ENCODE results near the gene MCTP1.

Gene MCTP1

DNA sequence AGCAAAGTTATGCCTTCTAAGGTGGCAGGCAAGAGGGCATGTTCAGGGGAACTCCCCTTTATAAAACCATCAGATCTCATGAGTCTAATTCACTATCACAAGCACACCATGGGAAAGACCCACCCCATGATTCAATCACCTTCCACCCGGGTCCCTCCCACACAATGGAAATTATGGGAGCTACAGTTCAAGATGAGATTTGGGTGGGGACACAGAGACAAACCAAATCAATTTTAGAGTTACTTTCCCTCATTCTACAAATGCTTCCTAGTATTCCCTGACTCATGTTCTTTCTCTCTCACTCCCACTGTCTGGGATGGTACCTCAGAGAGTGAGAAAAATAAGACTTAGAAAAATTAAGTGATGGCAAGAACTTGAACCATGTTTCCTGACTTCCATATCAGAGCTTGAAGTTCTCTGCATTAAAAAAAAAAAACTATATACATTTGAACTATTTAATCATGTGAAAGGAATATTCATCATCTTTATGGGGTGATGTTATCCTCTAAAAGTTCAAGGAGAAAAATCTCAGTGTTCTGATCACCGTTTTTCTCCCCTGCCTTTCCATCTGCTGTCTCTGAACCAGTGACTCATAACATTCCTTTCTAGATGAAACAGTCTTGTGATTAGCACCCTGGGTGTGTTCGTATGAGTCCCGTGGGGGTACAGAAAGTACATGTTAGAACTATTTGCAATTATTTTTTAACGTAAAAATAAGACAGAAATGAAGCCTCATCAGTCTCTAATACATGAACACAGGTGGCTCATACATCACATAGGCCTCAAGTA, 383.5 kb downstream of the MCTP1 start:
- DNase-seq (no peak), ATAC-seq (replicated peaks) (peak in 1 of 2 donors; percentile 55)
- no peaks in the 10 kb centered on the region for H3K36me3 Mint-ChIP-seq
- no peaks in the 10 kb centered on the region for H3K9me3 Mint-ChIP-seq
- H3K27me3 Mint-ChIP-seq, result no peaks in the 10 kb centered on the region
- H3K4me3 Mint-ChIP-seq, result no peak overlapping the region
- H3K27ac Mint-ChIP-seq, result no peak overlapping the region
- H3K4me1 Mint-ChIP-seq, result no peaks in the 10 kb centered on the region

- Mint-ChIP-seq H3K4me3 (no peak overlapping the region), H3K27ac (no peak overlapping the region), H3K36me3 (no peaks in the 10 kb centered on the region), H3K4me1 (no peaks in the 10 kb centered on the region), H3K9me3 (no peaks in the 10 kb centered on the region), H3K27me3 (no peaks in the 10 kb centered on the region)
- DNase-seq (no peak), ATAC-seq (replicated peaks) (no peak)
Measured at GRCh38 chr5:94900006-94900505, 384.8 kb downstream of the MCTP1 start.

GRCh38 chr5:94893412-94894135, 391.3 kb downstream of the MCTP1 start:
- Mint-ChIP-seq H3K27ac (no peak overlapping the region), H3K36me3 (no peaks in the 10 kb centered on the region), H3K4me1 (no peaks in the 10 kb centered on the region), H3K9me3 (no peaks in the 10 kb centered on the region), H3K4me3 (no peak overlapping the region), H3K27me3 (no peaks in the 10 kb centered on the region)
- DNase-seq (no peak), ATAC-seq (replicated peaks) (no peak)

GRCh38 chr5:94891972-94892371, 392.9 kb downstream of the MCTP1 start:
- no peaks in the 10 kb centered on the region for H3K9me3 Mint-ChIP-seq
- no peaks in the 10 kb centered on the region for H3K4me1 Mint-ChIP-seq
- ATAC-seq (replicated peaks), result no peak
- H3K27me3 Mint-ChIP-seq, result no peaks in the 10 kb centered on the region
- no peak for DNase-seq
- no peak overlapping the region for H3K27ac Mint-ChIP-seq
- no peak overlapping the region for H3K4me3 Mint-ChIP-seq
- H3K36me3 Mint-ChIP-seq, result no peaks in the 10 kb centered on the region

GRCh38 chr5:94891565-94891964, 393.3 kb downstream of the MCTP1 start:
- Mint-ChIP-seq H3K4me3 (no peak overlapping the region), H3K9me3 (no peaks in the 10 kb centered on the region)
- ATAC-seq (replicated peaks), result no peak

DNA sequence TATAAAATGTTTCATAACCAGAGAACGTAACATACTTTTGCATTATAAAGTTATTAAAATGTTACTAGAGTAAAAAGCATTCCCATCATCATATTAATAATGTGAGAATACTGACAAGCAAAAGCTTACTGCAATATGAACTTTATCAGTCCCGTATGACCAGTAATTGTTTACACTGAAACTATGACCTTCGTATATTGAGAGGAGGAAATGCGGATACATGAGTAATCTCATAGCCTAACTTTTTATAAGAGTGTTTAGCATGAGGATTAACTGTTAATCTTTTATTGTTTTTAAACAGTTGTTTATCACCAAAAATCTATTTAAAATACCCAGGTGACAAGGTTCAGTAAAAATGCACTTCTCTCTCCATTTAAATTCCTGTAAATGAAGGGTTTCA, 394.0 kb downstream of the MCTP1 start:
- no peak overlapping the region for H3K27ac Mint-ChIP-seq

More at GRCh38 chr5:94891565-94891964, 393.3 kb downstream of the MCTP1 start:
- Mint-ChIP-seq H3K36me3 (no peaks in the 10 kb centered on the region), H3K27ac (no peak overlapping the region), H3K27me3 (no peaks in the 10 kb centered on the region), H3K4me1 (no peaks in the 10 kb centered on the region)
- DNase-seq, result no peak

DNA sequence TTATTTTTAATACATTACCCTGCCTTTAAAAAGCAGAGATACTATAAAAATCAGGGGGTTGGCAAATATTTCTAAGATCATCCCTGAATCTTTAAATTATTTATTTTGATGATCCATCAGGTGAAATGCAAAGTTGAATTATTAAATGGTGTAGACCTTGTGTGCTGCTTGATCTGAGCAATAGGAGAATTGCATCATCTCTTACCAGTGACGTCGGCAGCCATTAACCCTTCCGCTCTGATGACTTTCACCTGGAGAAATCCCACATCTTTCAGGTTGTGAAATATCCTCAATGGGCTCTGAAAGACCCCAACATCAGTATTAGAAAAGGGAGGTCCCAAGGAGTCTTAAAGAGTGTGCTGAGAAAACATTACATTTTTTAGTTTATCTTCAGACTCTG, 396.2 kb downstream of the MCTP1 start:
- Mint-ChIP-seq H3K27ac (no peak overlapping the region), H3K27me3 (no peaks in the 10 kb centered on the region), H3K9me3 (no peaks in the 10 kb centered on the region), H3K4me1 (peaks cover 0 to 5% of the 10 kb centered on the region in 2 donors), H3K4me3 (no peak overlapping the region), H3K36me3 (no peaks in the 10 kb centered on the region)
- DNase-seq, result no peak
- no peak for ATAC-seq (replicated peaks)

More for the DNA sequence above, 394.0 kb downstream of the MCTP1 start:
- ATAC-seq (replicated peaks), result no peak
- H3K4me1 Mint-ChIP-seq, result no peaks in the 10 kb centered on the region
- no peaks in the 10 kb centered on the region for H3K36me3 Mint-ChIP-seq
- no peaks in the 10 kb centered on the region for H3K9me3 Mint-ChIP-seq
- no peak for DNase-seq
- no peak overlapping the region for H3K4me3 Mint-ChIP-seq
- no peaks in the 10 kb centered on the region for H3K27me3 Mint-ChIP-seq

GRCh38 chr5:94885931-94886330, 399.0 kb downstream of the MCTP1 start:
- Mint-ChIP-seq H3K4me1 (peaks cover 0 to 5% of the 10 kb centered on the region in 2 donors), H3K4me3 (no peak overlapping the region), H3K36me3 (no peaks in the 10 kb centered on the region), H3K9me3 (no peaks in the 10 kb centered on the region), H3K27me3 (no peaks in the 10 kb centered on the region), H3K27ac (no peak overlapping the region)
- no peak for ATAC-seq (replicated peaks)
- DNase-seq, result no peak

- Mint-ChIP-seq H3K27ac (no peak overlapping the region), H3K27me3 (no peaks in the 10 kb centered on the region), H3K36me3 (no peaks in the 10 kb centered on the region), H3K4me3 (no peak overlapping the region), H3K4me1 (peaks cover 0 to 5% of the 10 kb centered on the region in 2 donors), H3K9me3 (no peaks in the 10 kb centered on the region)
- ATAC-seq (replicated peaks), result no peak
- DNase-seq, result no peak
Measured at GRCh38 chr5:94884311-94884710, 400.6 kb downstream of the MCTP1 start.

GRCh38 chr5:94872526-94872925, 412.4 kb downstream of the MCTP1 start:
- DNase-seq, result no peak
- no peak for ATAC-seq (replicated peaks)
- H3K36me3 Mint-ChIP-seq, result no peaks in the 10 kb centered on the region
- H3K4me3 Mint-ChIP-seq, result no peak overlapping the region
- H3K27ac Mint-ChIP-seq, result no peak overlapping the region
- H3K27me3 Mint-ChIP-seq, result no peaks in the 10 kb centered on the region
- no peaks in the 10 kb centered on the region for H3K9me3 Mint-ChIP-seq
- no peaks in the 10 kb centered on the region for H3K4me1 Mint-ChIP-seq

GRCh38 chr5:94870511-94871183, 414.2 kb downstream of the MCTP1 start:
- no peaks in the 10 kb centered on the region for H3K36me3 Mint-ChIP-seq
- no peak overlapping the region for H3K27ac Mint-ChIP-seq
- H3K9me3 Mint-ChIP-seq, result no peaks in the 10 kb centered on the region
- H3K4me3 Mint-ChIP-seq, result no peak overlapping the region
- DNase-seq (no peak), ATAC-seq (replicated peaks) (no peak)
- H3K27me3 Mint-ChIP-seq, result no peaks in the 10 kb centered on the region
- no peaks in the 10 kb centered on the region for H3K4me1 Mint-ChIP-seq

DNA sequence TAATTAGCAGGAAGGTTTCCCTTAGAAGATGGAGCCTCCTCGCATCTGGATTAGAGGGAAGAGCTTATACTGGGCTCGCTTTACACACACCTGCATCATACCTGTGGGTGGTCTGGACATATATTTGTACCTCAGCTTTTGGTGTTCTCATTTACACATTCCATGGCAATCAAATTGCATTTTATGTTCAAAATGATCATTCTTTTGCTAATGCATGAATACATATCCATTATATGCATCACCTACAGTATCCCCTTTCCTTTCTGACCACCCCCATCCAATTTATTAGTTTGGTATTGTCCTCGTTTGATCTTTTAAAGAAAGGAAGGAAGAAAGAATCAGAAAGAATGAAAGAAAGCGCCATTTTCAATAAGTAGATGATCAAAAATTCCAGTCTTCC, 415.0 kb downstream of the MCTP1 start:
- H3K4me1 Mint-ChIP-seq, result no peaks in the 10 kb centered on the region
- ATAC-seq (replicated peaks), result no peak
- H3K27me3 Mint-ChIP-seq, result no peaks in the 10 kb centered on the region
- no peak overlapping the region for H3K4me3 Mint-ChIP-seq
- H3K27ac Mint-ChIP-seq, result no peak overlapping the region
- DNase-seq, result no peak
- H3K9me3 Mint-ChIP-seq, result no peaks in the 10 kb centered on the region
- H3K36me3 Mint-ChIP-seq, result no peaks in the 10 kb centered on the region

- Mint-ChIP-seq H3K36me3 (no peaks in the 10 kb centered on the region), H3K27me3 (no peaks in the 10 kb centered on the region), H3K9me3 (no peaks in the 10 kb centered on the region), H3K4me1 (no peaks in the 10 kb centered on the region), H3K27ac (no peak overlapping the region), H3K4me3 (no peak overlapping the region)
- ATAC-seq (replicated peaks) (no peak), DNase-seq (no peak)
Measured at GRCh38 chr5:94863951-94864350, 420.9 kb downstream of the MCTP1 start.

DNA sequence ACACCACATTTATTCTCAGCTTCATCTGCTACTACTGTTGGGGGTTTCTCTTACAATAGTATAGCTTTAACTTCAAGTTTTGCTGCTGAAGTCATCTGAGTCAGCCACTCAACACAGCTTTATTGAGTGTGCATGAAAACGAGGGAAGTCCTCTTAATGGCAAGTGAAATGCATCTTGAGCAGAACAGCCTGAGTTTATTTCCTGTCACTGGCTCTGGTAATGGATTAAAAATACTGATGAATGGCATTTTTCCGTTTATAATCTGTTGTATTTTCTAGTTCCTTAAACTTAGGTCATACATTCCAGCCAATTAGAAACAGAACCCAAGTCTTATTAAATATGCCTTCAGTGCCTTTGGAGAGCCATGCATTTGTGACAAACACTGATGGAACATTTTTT, 427.8 kb downstream of the MCTP1 start:
- Mint-ChIP-seq H3K4me3 (no peak overlapping the region), H3K9me3 (no peaks in the 10 kb centered on the region), H3K27ac (no peak overlapping the region), H3K4me1 (peaks cover 0 to 1% of the 10 kb centered on the region in 2 donors), H3K36me3 (no peaks in the 10 kb centered on the region), H3K27me3 (no peaks in the 10 kb centered on the region)
- ATAC-seq (replicated peaks) (no peak), DNase-seq (no peak)
